Skeletal muscle satellite cell (primary cell): Measurements from ENCODE around the gene GRIK2. TPM values are rescaled to one million over a fixed set of nuclear protein-coding genes. Genes with fewer than 3 reads are reported as not detected.
A peak's percentile ranks its signal among the peaks of the same experiment; 100 is the strongest.
"Not testable (repeated sequence)": the region's sequence is repeated elsewhere in the genome, so short reads cannot be mapped to it uniquely, and the experiment has no call there.

Experiments
- H3K27me3 ChIP-seq: 2 replicates; pipeline ENCODE4 v1.7.0; 2013; ENCODE audit warnings: low read length; ENCODE audit not compliant: control insufficient read depth, insufficient read depth
- H3K36me3 ChIP-seq: 2 replicates; pipeline ENCODE4 v1.7.0; 2013; ENCODE audit warnings: mild to moderate bottlenecking, control low read depth, low read length; ENCODE audit not compliant: insufficient read depth
- H3K4me1 ChIP-seq: 2 replicates; pipeline ENCODE4 v1.7.0; 2013; ENCODE audit warnings: low read length; ENCODE audit not compliant: control insufficient read depth, insufficient read depth
- H3K4me2 ChIP-seq: 2 replicates; pipeline ENCODE4 v1.7.0; 2013; ENCODE audit warnings: mild to moderate bottlenecking, low read length
- H3K4me3 ChIP-seq: 2 replicates; pipeline ENCODE4 v1.7.0; 2013; ENCODE audit warnings: low read length
- H3K9ac ChIP-seq: 2 replicates; pipeline ENCODE4 v1.7.0; 2013; ENCODE audit warnings: mild to moderate bottlenecking, low read depth, low read length, moderate library complexity
- H3K9me3 ChIP-seq: replicated peaks from 2 replicates; pipeline ENCODE4 v1.7.0; 2013; ENCODE audit warnings: mild to moderate bottlenecking, control low read depth, low read length
- total RNA-seq: library from RNA; depleted of rRNA; stranded (reverse); fragments of >200 nt; gene quantifications from 2 replicates; pipeline ENCODE4 v1.2.3, GENCODE V29; 2012; rRNA removed

The GRIK2 gene
- total RNA-seq = 0.44 TPM in 1 of 2 replicates, not detected in the other

DNA sequence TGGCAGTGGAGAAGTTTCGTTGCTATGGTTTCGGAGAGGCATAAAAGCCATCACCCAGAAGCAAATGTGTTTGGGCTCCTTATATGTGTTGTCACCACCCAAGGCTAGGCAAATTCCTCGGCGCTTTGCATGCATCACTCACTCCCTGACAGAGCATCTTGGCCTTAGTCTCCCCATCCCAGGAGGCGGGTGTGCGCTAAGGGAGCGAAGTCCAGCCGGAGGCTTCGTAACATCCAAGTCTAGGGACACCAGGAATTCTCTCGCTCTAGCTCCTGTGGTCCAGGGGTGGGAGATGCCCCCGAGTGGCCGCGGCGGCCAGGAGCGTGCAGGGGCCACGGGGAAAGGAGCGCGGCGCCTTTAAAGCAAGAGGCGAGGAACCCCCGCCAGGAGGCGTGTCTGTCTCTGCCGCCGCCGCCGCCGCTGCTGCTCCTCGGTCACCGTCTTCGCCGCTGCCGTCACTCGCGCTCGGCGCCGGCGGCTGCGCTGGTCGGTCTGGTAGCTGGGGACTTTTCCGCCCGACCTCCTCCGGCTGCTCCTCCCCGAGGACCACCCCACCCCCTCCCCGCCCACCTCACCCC lies at the start of gene GRIK2:
Gene GRIK2 (plus strand): TSS at position 458 of the 578 bp plus-strand sequence.
- Histone ChIP-seq H3K9ac (peak within 1 kb of the TSS; percentile 61), H3K9me3 (no peaks in the 10 kb centered on the region), H3K4me2 (peak within 1 kb of the TSS; percentile 95), H3K36me3 (no peaks in the 10 kb centered on the region), H3K4me3 (peak within 1 kb of the TSS; percentile 77), H3K27me3 (peaks cover 20% of the 10 kb centered on the region), H3K4me1 (peaks cover 15% of the 10 kb centered on the region)

DNA sequence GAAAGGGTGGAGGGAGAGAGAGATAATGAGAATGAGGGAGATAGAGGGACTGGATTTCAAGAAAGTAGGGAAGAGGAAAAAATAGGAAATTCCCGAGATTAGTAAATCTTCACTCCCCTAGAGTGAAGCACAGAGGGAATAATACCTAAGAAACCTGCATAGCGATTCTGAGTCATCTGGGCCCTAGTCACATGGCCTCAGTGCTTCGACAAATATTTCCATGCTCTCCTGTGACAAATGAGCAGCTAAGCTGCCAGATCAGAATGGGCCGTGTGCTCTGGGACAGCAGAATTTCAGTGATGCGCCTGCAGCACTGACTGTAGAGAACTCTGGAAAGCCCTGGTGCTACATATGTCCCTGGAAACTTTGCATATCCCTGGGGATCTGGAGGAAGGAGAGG lies 48.6 kb upstream of the GRIK2 start:
- Histone ChIP-seq H3K9me3 (no peaks in the 10 kb centered on the region), H3K27me3 (no peaks in the 10 kb centered on the region), H3K9ac (no peak overlapping the region), H3K4me3 (no peak overlapping the region), H3K4me2 (no peak overlapping the region), H3K36me3 (no peaks in the 10 kb centered on the region), H3K4me1 (no peaks in the 10 kb centered on the region)

DNA sequence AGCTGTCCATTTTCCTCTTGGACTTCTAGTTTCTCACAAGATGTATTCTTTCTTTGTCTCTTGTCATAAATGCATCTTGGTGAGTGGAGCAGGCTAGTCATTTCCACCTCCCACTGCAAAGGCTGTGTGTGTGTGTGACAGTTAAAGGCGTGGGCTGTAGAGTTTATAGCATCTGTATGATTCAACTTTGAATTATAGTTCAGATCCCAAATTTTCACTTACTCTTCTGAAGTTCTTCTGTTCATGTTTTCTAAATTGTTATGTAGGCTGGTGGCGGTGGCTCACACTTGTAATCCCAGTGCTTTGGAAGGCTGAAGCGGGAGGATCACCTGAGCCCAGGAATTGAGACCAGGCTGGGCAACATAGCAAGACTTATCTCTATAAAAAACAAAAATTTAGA lies 44.7 kb upstream of the GRIK2 start:
- Histone ChIP-seq H3K4me1 (no peaks in the 10 kb centered on the region), H3K36me3 (no peaks in the 10 kb centered on the region), H3K4me2 (no peak overlapping the region), H3K9me3 (no peaks in the 10 kb centered on the region), H3K4me3 (no peak overlapping the region), H3K27me3 (no peaks in the 10 kb centered on the region), H3K9ac (no peak overlapping the region)

DNA sequence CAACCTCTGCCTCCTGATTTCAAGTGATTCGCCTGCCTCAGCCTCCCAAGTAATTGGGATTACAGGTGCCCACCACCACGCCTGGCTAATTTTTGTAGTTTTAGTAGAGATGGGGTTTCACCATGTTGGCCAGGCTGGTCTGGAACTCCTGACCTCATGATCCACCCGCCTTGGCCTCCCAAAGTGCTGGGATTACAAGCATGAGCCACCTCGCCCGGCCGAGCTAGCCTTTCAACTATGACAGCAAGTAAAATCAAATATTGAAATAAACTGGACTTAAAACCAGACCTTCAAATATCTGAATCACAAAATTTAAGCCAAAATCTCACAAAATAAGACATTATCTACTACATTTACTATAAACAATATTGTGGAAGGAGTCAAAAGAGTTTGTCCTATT lies 42.9 kb upstream of the GRIK2 start:
- not testable (repeated sequence) for H3K27me3 ChIP-seq, H3K4me1 ChIP-seq, H3K4me3 ChIP-seq, H3K36me3 ChIP-seq, H3K4me2 ChIP-seq, H3K9ac ChIP-seq, H3K9me3 ChIP-seq

DNA sequence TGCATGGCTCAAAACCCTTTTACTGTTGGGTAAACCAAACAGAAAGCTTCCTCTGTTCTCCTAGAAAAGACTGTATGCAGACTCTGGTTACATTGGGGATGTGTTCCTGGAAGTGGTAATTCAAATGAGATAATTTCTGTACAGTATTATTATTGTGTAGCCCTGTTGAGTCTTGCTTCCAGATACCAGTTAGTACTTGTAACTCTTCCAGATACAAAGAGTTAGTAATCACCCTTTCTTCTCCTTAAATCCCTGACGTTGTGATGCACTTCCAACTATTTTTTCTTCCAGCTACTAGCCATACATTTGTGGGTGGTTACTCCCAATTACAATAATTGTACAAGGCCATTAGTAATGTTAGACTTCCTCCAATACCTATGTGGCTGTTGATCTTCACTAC lies 42.3 kb upstream of the GRIK2 start:
- H3K4me3 ChIP-seq = no peak overlapping the region
- H3K9me3 ChIP-seq = no peaks in the 10 kb centered on the region
- no peaks in the 10 kb centered on the region for H3K4me1 ChIP-seq
- no peaks in the 10 kb centered on the region for H3K27me3 ChIP-seq
- H3K9ac ChIP-seq = no peak overlapping the region
- no peak overlapping the region for H3K4me2 ChIP-seq
- H3K36me3 ChIP-seq = no peaks in the 10 kb centered on the region

DNA sequence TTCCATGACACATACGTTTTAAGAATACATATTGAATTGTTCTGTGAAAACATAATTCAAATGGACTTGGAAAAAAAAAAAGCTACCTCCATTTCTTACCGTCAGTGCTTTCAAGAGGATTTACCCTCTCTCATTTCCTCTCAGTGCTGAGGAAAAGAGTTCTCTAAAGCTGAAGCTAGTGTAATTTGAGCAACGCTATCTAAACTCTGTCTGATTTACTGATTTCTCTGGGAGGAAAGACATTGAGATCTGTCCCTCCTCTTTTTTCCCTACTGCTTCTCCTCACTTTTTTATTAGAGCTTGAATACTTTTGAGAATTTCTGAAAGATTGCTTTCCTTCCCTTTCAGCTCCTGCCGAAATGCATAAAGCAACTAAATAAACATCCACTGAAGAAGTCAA lies 41.2 kb upstream of the GRIK2 start:
- Histone ChIP-seq H3K36me3 (no peaks in the 10 kb centered on the region), H3K4me3 (no peak overlapping the region), H3K9ac (no peak overlapping the region), H3K27me3 (no peaks in the 10 kb centered on the region), H3K9me3 (no peaks in the 10 kb centered on the region), H3K4me1 (no peaks in the 10 kb centered on the region), H3K4me2 (no peak overlapping the region)

DNA sequence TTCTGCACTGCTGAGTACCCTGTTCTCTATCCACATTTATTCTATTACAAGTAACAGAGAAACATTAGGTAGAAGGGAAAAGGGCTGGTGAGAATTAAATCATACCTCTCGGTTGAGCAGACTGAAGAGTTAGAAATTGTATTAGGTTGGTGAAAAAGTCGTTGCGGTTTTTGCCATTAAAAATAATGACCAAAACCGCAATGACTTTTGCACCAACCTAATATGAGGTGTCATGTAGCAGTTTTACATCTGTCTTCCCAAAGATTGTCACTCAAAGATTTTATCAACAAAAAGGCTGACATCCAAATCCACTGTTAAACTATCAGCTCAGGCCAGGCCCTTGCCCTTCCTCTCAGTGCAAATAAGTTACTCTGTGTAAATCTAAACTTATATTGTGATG lies 28.3 kb upstream of the GRIK2 start:
- Histone ChIP-seq H3K27me3 (no peaks in the 10 kb centered on the region), H3K4me3 (no peak overlapping the region), H3K4me1 (no peaks in the 10 kb centered on the region), H3K4me2 (no peak overlapping the region), H3K9me3 (no peaks in the 10 kb centered on the region), H3K36me3 (no peaks in the 10 kb centered on the region), H3K9ac (no peak overlapping the region)

DNA sequence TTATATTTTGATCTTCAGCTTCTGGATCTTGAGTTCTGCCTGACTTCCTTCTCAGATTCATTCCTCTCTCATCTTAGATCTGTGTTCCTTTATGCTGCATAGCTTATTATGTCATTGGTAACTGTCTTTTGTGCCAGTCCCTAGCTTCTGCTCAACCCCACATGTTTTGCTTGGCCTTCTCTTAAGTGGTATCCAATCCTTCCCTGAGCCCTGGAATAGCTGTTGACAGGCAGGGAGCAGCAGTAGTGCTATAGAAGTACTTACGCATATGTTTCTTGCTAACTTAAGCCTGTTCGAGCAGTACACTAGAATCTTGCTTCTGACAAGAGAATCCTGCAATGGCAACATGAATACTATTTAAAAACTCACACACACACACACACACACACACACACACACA lies 13.6 kb upstream of the GRIK2 start:
- Histone ChIP-seq H3K4me2 (no peak overlapping the region), H3K27me3 (no peaks in the 10 kb centered on the region), H3K9me3 (no peaks in the 10 kb centered on the region), H3K36me3 (no peaks in the 10 kb centered on the region), H3K4me1 (no peaks in the 10 kb centered on the region), H3K4me3 (no peak overlapping the region), H3K9ac (no peak overlapping the region)

DNA sequence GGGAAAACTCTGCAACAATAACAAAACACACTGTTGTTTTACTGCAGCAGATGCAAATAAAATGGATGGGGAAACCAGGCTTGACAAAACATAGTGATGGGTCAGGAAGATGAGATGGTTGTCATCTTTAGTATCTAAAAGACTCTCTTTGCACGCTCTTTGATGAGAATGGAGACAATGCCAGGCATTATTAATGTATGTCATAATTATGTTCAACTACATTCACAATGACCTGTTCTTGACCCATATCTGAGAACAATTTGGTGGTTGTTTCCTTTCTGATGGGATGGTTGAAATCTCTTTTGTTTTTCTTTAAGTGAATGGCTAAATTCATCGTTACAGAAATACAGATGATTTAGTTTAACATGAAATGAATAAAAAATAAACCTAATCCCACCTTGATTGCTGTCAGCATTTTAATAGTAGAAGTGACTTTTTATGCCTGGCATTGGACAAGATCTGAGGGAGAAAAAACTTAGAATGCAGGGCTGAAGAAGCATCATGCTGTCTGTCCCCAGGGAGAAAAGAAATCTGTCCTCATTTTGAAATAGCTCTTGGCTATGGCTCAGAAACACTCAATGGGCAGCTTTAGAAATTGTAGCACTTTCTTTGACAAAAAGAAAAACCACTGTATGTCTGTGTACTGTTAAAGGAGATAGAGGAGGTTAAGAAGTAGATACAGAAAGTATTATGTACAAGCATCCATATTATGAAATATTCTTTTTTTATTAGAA lies 12.4 kb upstream of the GRIK2 start:
- Histone ChIP-seq H3K9me3 (no peaks in the 10 kb centered on the region), H3K4me2 (no peak overlapping the region), H3K27me3 (no peaks in the 10 kb centered on the region), H3K9ac (no peak overlapping the region), H3K4me1 (no peaks in the 10 kb centered on the region), H3K36me3 (no peaks in the 10 kb centered on the region), H3K4me3 (no peak overlapping the region)

DNA sequence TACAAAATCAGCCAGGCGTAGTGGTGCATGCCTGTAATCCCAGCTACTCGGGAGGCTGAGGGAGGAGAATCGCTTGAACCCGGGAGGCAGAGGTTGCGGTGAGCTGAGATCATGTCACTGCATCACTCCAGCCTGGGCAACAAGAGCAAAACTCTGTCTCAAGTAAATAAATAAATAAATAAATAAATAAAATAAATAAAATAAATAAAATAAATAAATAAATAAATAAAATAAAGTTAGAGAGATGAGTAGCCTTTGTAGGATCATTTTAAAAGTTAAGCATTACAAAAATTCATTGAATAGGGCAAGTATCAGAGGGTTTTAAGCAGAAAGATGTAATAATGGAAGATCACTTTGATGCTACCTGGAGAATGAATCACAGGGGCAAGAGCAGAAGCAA lies 9.8 kb upstream of the GRIK2 start:
- not testable (repeated sequence) for H3K9me3 ChIP-seq, H3K36me3 ChIP-seq, H3K27me3 ChIP-seq, H3K4me3 ChIP-seq, H3K9ac ChIP-seq, H3K4me2 ChIP-seq, H3K4me1 ChIP-seq

DNA sequence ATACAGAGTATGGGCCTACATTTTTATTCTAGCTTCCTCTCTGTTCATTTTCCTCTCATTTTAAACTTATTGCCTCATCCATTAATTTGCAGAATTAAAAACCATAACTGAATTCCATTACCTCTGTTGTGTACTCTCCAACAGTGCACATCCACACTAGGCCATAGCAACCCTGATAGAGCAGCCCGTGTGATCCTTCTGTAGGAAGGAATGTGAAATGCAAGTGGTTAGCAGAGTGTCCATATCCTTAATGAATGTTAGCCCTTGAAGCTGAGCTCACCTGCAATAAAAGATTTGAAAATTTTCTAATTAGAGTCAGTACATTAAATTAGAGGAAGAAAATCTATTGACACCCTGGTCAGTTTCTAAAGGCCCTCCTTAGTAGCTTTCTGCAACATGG lies 6.5 kb upstream of the GRIK2 start:
- no peak overlapping the region for H3K4me3 ChIP-seq
- H3K9me3 ChIP-seq = no peaks in the 10 kb centered on the region
- no peak overlapping the region for H3K9ac ChIP-seq
- H3K4me1 ChIP-seq = peaks cover 1% of the 10 kb centered on the region
- peaks cover 7% of the 10 kb centered on the region for H3K27me3 ChIP-seq
- no peaks in the 10 kb centered on the region for H3K36me3 ChIP-seq
- H3K4me2 ChIP-seq = no peak overlapping the region
